SK-N-SH (cell line): ENCODE data around the gene CUL4B. TPM values are rescaled to one million over a fixed set of nuclear protein-coding genes. Genes with fewer than 3 reads are reported as not detected.

Experiments used
- CTCF ChIA-PET: fragments of 300-600, 350-600 bp; formaldehyde crosslinking; extraction: SDS; loops from one replicate; lab custom pipeline; 2021; lab: Yijun Ruan, JAX
- POLR2A ChIA-PET: fragments of 350-600 bp; sonication (Branson Sonifier 250); formaldehyde crosslinking; extraction: SDS; loops from one replicate; lab custom pipeline; 2020; ENCODE audit warnings: antibody characterized with exemption, inconsistent platforms; lab: Yijun Ruan, JAX
- DNase-seq: peaks from one replicate; pipeline ENCODE4 v3.0.0; 2012
- H2AFZ ChIP-seq: fragments of 200-600 bp; sonication (generic); 2 replicates; pipeline ENCODE4 v1.8.1; 2016; ENCODE audit warnings: antibody characterized with exemption, mild to moderate bottlenecking, low read depth
- H3F3A ChIP-seq: fragments of 200-600 bp; sonication (generic); replicated peaks from 2 replicates; pipeline ENCODE3; 2016; ENCODE audit warnings: antibody characterized with exemption, mild to moderate bottlenecking; ENCODE audit not compliant: insufficient read depth
- H3K27ac ChIP-seq, 2 experiments: fragments of 200-500 bp in 1 of 2; fragments of 200-600 bp in 1 of 2; sonication (Bioruptor generic) in 1 of 2; sonication (generic), shearing (Covaris generic) in 1 of 2; 2 replicates each; pipeline versions ENCODE4 v1.5.1 to v1.6.1; 2014 to 2016; ENCODE audit warnings: low read depth in 2 of 2, inconsistent platforms in 1 of 2, low read length in 1 of 2, mild to moderate bottlenecking in 1 of 2, mixed read lengths in 1 of 2
- H3K27me3 ChIP-seq: fragments of 200-600 bp; sonication (generic), shearing (Covaris generic); 2 replicates; pipeline ENCODE4 v1.6.1; 2016; ENCODE audit warnings: mixed run types; ENCODE audit not compliant: insufficient read depth
- H3K36me3 ChIP-seq, 2 experiments: fragments of 200-500 bp in 1 of 2; fragments of 200-600 bp in 1 of 2; sonication (Bioruptor generic) in 1 of 2; sonication (generic) in 1 of 2; replicated peaks in 1 of 2; 2 replicates each; pipeline versions ENCODE3 to v1.5.1; 2014 to 2016; ENCODE audit warnings: low read length in 1 of 2, mild to moderate bottlenecking in 1 of 2; ENCODE audit not compliant: insufficient read depth in 2 of 2, control insufficient read depth in 1 of 2
- H3K4me1 ChIP-seq, 2 experiments: fragments of 200-500 bp in 1 of 2; fragments of 200-600 bp in 1 of 2; sonication (Bioruptor generic) in 1 of 2; sonication (generic), shearing (Covaris generic) in 1 of 2; 2 replicates each; pipeline versions ENCODE4 v1.5.1 to v1.6.1; 2014 to 2016; ENCODE audit warnings: low read depth in 1 of 2, low read length in 1 of 2, mixed run types in 1 of 2; ENCODE audit not compliant: insufficient read depth in 2 of 2, control insufficient read depth in 1 of 2
- H3K4me2 ChIP-seq: fragments of 200-600 bp; sonication (generic), shearing (Covaris generic); 2 replicates; pipeline ENCODE4 v1.6.1; 2017; ENCODE audit warnings: mixed run types
- H3K4me3 ChIP-seq, 2 experiments: fragments of 200-500 bp in 1 of 2; fragments of 200-600 bp in 1 of 2; sonication (Bioruptor generic) in 1 of 2; sonication (generic), shearing (Covaris generic) in 1 of 2; 2 replicates each; pipeline versions ENCODE4 v1.5.1 to v1.8.1; 2014 to 2016; ENCODE audit warnings: low read depth in 2 of 2, inconsistent platforms in 1 of 2, low read length in 1 of 2, mild to moderate bottlenecking in 1 of 2, mixed read lengths in 1 of 2, moderate library complexity in 1 of 2
- H3K79me2 ChIP-seq: fragments of 200-600 bp; sonication (generic); 2 replicates; pipeline ENCODE4 v1.8.1; 2017; ENCODE audit warnings: mild to moderate bottlenecking; ENCODE audit not compliant: insufficient read depth
- H3K9ac ChIP-seq: fragments of 200-600 bp; sonication (generic); 2 replicates; pipeline ENCODE4 v1.6.1; 2017; ENCODE audit warnings: mixed run types
- H3K9me2 ChIP-seq: fragments of 200-600 bp; sonication (generic); 2 replicates; pipeline ENCODE4 v1.6.1; 2017; ENCODE audit warnings: mixed run types
- H3K9me3 ChIP-seq: fragments of 200-600 bp; sonication (generic); 2 replicates; pipeline ENCODE4 v1.6.1; 2017; ENCODE audit warnings: mixed run types, mild to moderate bottlenecking, moderate library complexity
- H4K20me1 ChIP-seq: fragments of 200-600 bp; sonication (generic); 2 replicates; pipeline ENCODE4 v1.6.1; 2017; ENCODE audit warnings: mild to moderate bottlenecking, mixed run types; ENCODE audit not compliant: insufficient read depth
- ELF1 ChIP-seq: IDR thresholded peaks from 2 replicates; pipeline ENCODE4 v1.4.0; 2012
- EP300 ChIP-seq, 2 experiments: IDR thresholded peaks; 2 replicates each; pipeline versions ENCODE4 v1.4.0 to v1.6.1; 2012; ENCODE audit warnings: borderline replicate concordance in 1 of 2, low read depth in 1 of 2, low read length in 1 of 2
- EZH2phosphoT487 ChIP-seq: fragments of 200-600 bp; sonication (generic); IDR thresholded peaks from 2 replicates; pipeline ENCODE4 v1.6.1; 2017; ENCODE audit warnings: low read depth, mixed run types, mild to moderate bottlenecking, antibody characterized with exemption, moderate library complexity, borderline replicate concordance
- FOXJ3 ChIP-seq: sonication (generic); formaldehyde crosslinking; IDR thresholded peaks from 2 replicates; pipeline ENCODE4 v1.5.1; 2020; ENCODE audit warnings: mild to moderate bottlenecking, missing genetic modification reagents
- FOXM1 ChIP-seq: IDR thresholded peaks from 2 replicates; pipeline ENCODE4 v1.4.0; 2012; ENCODE audit warnings: low read depth, mild to moderate bottlenecking
- GABPA ChIP-seq: IDR thresholded peaks from 2 replicates; pipeline ENCODE4 v1.4.0; 2012; ENCODE audit warnings: low read depth, mild to moderate bottlenecking
- GATA2 ChIP-seq: sonication (generic); formaldehyde crosslinking; IDR thresholded peaks from 2 replicates; pipeline ENCODE4 v1.5.0; 2020; ENCODE audit warnings: mild to moderate bottlenecking, missing genetic modification reagents
- MAX ChIP-seq: IDR thresholded peaks from 2 replicates; pipeline ENCODE4 v1.4.0; 2012; ENCODE audit warnings: low read depth
- MXI1 ChIP-seq: IDR thresholded peaks from 2 replicates; pipeline ENCODE4 v1.6.1; 2012; ENCODE audit warnings: mild to moderate bottlenecking, low read depth, low read length, improper control_type of control experiment
- NFIC ChIP-seq: IDR thresholded peaks from 2 replicates; pipeline ENCODE4 v1.4.0; 2012; ENCODE audit warnings: borderline replicate concordance
- NRF1 ChIP-seq: IDR thresholded peaks from 2 replicates; pipeline ENCODE4 v1.6.1; 2012; ENCODE audit warnings: low read depth, mild to moderate bottlenecking, low read length
- PBX3 ChIP-seq: IDR thresholded peaks from 2 replicates; pipeline ENCODE4; 2012
- RFX5 ChIP-seq: IDR thresholded peaks from 2 replicates; pipeline ENCODE4 v1.6.1; 2012; ENCODE audit warnings: mild to moderate bottlenecking, improper control_type of control experiment, low read length
- RXRA ChIP-seq: IDR thresholded peaks from 2 replicates; pipeline ENCODE4 v1.4.0; 2012; ENCODE audit warnings: low read depth, mild to moderate bottlenecking, borderline replicate concordance
- SIN3A ChIP-seq: IDR thresholded peaks from 2 replicates; pipeline ENCODE4 v1.6.1; 2012; ENCODE audit warnings: low read depth, mild to moderate bottlenecking, low read length, moderate library complexity, borderline replicate concordance
- SMC3 ChIP-seq: IDR thresholded peaks from 2 replicates; pipeline ENCODE4 v1.6.1; 2012; ENCODE audit warnings: low read depth, low read length, improper control_type of control experiment
- TAF1 ChIP-seq: IDR thresholded peaks from 2 replicates; pipeline ENCODE4 v1.6.1; 2012; ENCODE audit warnings: low read depth, mild to moderate bottlenecking, low read length, moderate library complexity, borderline replicate concordance
- TEAD4 ChIP-seq: IDR thresholded peaks from 2 replicates; pipeline ENCODE4 v1.4.0; 2012; ENCODE audit warnings: mild to moderate bottlenecking, borderline replicate concordance; ENCODE audit not compliant: insufficient read depth
- USF1 ChIP-seq: IDR thresholded peaks from 2 replicates; pipeline ENCODE4 v1.4.0; 2012; ENCODE audit warnings: low read depth, borderline replicate concordance
- WGBS: methylation state at CpG from one replicate; pipeline ENCODE4 v1.1.6; 2017; ENCODE audit warnings: low lambda C conversion rate; 5-methylcytosine and 5-hydroxymethylcytosine counted together
- polyA plus RNA-seq, 3 experiments: library from polyadenylated mRNA; depleted of rRNA; stranded (reverse); fragments of >200 nt; gene quantifications; 2 replicates each; pipeline ENCODE4 v1.2.3, GENCODE V29; 2012

Gene CUL4B
- polyA plus RNA-seq, 1 of the 3 experiments (the other 2 are of a cell fraction): 24.1 TPM

GRCh38 chrX:120560405-120560841 is 339 bp downstream of the CUL4B start:
- Histone ChIP-seq H3F3A (peaks cover 16% of the 10 kb centered on the region), H3K4me1 (peaks cover 0 to 4% of the 10 kb centered on the region in 2 experiments; a peak in 2 of 4 replicates), H3K79me2 (peaks cover 51% of the 10 kb centered on the region), H3K9ac (peak overlapping the region; percentile 97), H3K4me3 (peak overlapping the region; percentile 77 to 78), H3K27ac (peak overlapping the region; percentile 96), H3K27me3 (no peaks in the 10 kb centered on the region), H3K9me3 (no peaks in the 10 kb centered on the region), H4K20me1 (no peaks in the 10 kb centered on the region; the same call in 1 of the 2 replicates), H2AFZ (peak overlapping the region; percentile 83), H3K36me3 (peaks cover 11 to 22% of the 10 kb centered on the region in 2 experiments), H3K4me2 (peak overlapping the region; percentile 91), H3K9me2 (no peaks in the 10 kb centered on the region)
- POLR2A ChIA-PET: interaction anchor here (0.6 to 3.3 kb wide), 4 partner anchors 43 to 74 kb away, joined by 3 to 43 read pairs (median 4); partner anchors contain the start of genes C1GALT1C1 and MCTS1
- no peak for TF ChIP-seq ELF1
- TF ChIP-seq MXI1: no peak
- 0 out of 2 replicates have a peak, but pooled peaks have one; percentile 52 for TF ChIP-seq TEAD4
- CTCF ChIA-PET: interaction anchor here (1.5 to 1.8 kb wide), 2 partner anchors 21 to 63 kb away, joined by 3 to 4 read pairs; no protein-coding TSS in a partner anchor
- WGBS: under 1% methylated on average over 10 of the region's 10 CpGs
- no peak for DNase-seq

- POLR2A ChIA-PET: interaction anchor here (3.3 kb wide), 1 partner anchor 44 kb away, joined by 43 read pairs; the partner anchor contains the start of gene MCTS1
- Histone ChIP-seq H3K27ac (peak overlapping the region; percentile 96), H3F3A (peaks cover 16% of the 10 kb centered on the region), H2AFZ (peak overlapping the region; percentile 83; the same call in 1 of the 2 replicates), H3K79me2 (peaks cover 57% of the 10 kb centered on the region), H3K4me3 (peak overlapping the region; percentile 77 to 78), H3K4me2 (peak overlapping the region; percentile 91), H3K9me3 (no peaks in the 10 kb centered on the region), H3K9ac (peak overlapping the region; percentile 97), H3K9me2 (no peaks in the 10 kb centered on the region), H3K27me3 (no peaks in the 10 kb centered on the region), H3K36me3 (peaks cover 15 to 29% of the 10 kb centered on the region in 2 experiments), H3K4me1 (peaks cover 0 to 4% of the 10 kb centered on the region in 2 experiments; a peak in 2 of 4 replicates), H4K20me1 (no peaks in the 10 kb centered on the region; the same call in 1 of the 2 replicates)
- DNase-seq: no peak
- WGBS: 7% methylated on average over 7 of the region's 7 CpGs
- no peak for TF ChIP-seq TAF1
- no peak for TF ChIP-seq SIN3A
- TF ChIP-seq EP300 (IDR thresholded peaks at IDR 0.05; ENCODE audit: borderline replicate concordance in 1 of 2, low read depth in 1 of 2, low read length in 1 of 2): no peak
- no peak for TF ChIP-seq EZH2phosphoT487
- no peak for TF ChIP-seq GABPA
- TF ChIP-seq SMC3: no peak
- TF ChIP-seq MAX: 0 out of 2 replicates have a peak, but pooled peaks have one; percentile 9
- TF ChIP-seq MXI1: peak; percentile 18; the same call in 1 of the 2 replicates
- no peak for TF ChIP-seq RFX5
- no peak for TF ChIP-seq GATA2 (CRISPR knock-in tag)
- no peak for TF ChIP-seq USF1
- no peak for TF ChIP-seq FOXM1
- no peak for TF ChIP-seq NRF1
- no peak for TF ChIP-seq FOXJ3 (CRISPR knock-in tag)
- no peak for TF ChIP-seq NFIC
- TF ChIP-seq RXRA: no peak
- no peak for TF ChIP-seq PBX3
- CTCF ChIA-PET: interaction anchor here (1.5 to 1.8 kb wide), 2 partner anchors 20 to 63 kb away, joined by 3 to 4 read pairs; no protein-coding TSS in a partner anchor
Measured at GRCh38 chrX:120559804-120560203, 958 bp downstream of the CUL4B start.
